ENCODE measurements around the gene ZNF45.

DNA sequence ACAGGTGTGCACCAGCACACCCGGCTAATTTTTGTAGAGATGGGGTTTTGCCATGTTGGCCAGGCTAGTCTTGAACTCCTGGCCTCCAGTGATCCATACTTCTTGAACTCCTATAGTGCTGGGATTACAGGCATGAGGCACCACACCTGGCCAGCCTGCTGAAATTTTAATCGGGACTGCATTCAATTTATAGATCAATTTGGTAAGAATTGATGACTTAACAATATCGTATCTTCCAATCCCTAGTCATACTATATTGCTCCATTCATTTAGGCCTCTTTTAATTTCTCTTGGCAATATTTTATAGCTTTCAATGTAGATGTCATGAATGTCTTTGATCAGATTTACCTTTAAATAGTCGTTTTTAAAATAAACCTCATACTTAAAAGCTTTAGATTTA is 5.6 kb upstream of the ZNF45 start:
- TF ChIP-seq, protein P1, sequence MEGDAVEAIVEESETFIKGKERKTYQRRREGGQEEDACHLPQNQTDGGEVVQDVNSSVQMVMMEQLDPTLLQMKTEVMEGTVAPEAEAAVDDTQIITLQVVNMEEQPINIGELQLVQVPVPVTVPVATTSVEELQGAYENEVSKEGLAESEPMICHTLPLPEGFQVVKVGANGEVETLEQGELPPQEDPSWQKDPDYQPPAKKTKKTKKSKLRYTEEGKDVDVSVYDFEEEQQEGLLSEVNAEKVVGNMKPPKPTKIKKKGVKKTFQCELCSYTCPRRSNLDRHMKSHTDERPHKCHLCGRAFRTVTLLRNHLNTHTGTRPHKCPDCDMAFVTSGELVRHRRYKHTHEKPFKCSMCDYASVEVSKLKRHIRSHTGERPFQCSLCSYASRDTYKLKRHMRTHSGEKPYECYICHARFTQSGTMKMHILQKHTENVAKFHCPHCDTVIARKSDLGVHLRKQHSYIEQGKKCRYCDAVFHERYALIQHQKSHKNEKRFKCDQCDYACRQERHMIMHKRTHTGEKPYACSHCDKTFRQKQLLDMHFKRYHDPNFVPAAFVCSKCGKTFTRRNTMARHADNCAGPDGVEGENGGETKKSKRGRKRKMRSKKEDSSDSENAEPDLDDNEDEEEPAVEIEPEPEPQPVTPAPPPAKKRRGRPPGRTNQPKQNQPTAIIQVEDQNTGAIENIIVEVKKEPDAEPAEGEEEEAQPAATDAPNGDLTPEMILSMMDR (IDR thresholded peaks at IDR 0.05): no peak
- no peak for TF ChIP-seq POLR2A (IDR thresholded peaks at IDR 0.05)
- no peak for TF ChIP-seq POLR2AphosphoS5 (IDR thresholded peaks at IDR 0.05)

Measured in sigmoid colon (tissue), 4 donors.